VCaP (cell line): ENCODE measurements around the gene PHLDA3.

ENCODE experiments used
- H3K27ac ChIP-seq: fragments of 450-650 bp; 2 replicates; pipeline ENCODE4 v1.5.1; 2017
- CTCF ChIP-seq: fragments of 450-650 bp; conservative IDR thresholded peaks from 2 replicates; pipeline ENCODE4 v1.5.1; 2017; ENCODE audit warnings: mild to moderate bottlenecking, moderate library complexity

The PHLDA3 gene

GRCh38 chr1:201421041-201421440 is 47.9 kb downstream of the PHLDA3 start:
- H3K27ac ChIP-seq, result no peak overlapping the region
- TF ChIP-seq CTCF, result no peak

- no peak overlapping the region for H3K27ac ChIP-seq
- TF ChIP-seq CTCF, result no peak
Measured at GRCh38 chr1:201420608-201421002, 48.4 kb downstream of the PHLDA3 start.

GRCh38 chr1:201419746-201420607 is 49.0 kb downstream of the PHLDA3 start:
- no peak overlapping the region for H3K27ac ChIP-seq
- TF ChIP-seq CTCF, result no peak

GRCh38 chr1:201419256-201419655 is 49.7 kb downstream of the PHLDA3 start:
- no peak overlapping the region for H3K27ac ChIP-seq
- no peak for TF ChIP-seq CTCF

GRCh38 chr1:201418461-201418860 is 50.5 kb downstream of the PHLDA3 start:
- no peak overlapping the region for H3K27ac ChIP-seq
- TF ChIP-seq CTCF, result no peak
